HCT116 (cell line): ENCODE data around the gene PSTPIP1. TPM values are rescaled to one million over a fixed set of nuclear protein-coding genes. Genes with fewer than 3 reads are reported as not detected.

Experiments
- ATAC-seq: fragments of 200-7000 bp; cut with Tn5 transposase; 2 replicates; pipeline ENCODE4 v1.9.1; 2020; ENCODE audit warnings: mild to moderate bottlenecking, moderate library complexity
- BruUV-seq: library from RNA; stranded (reverse); fragments of 400-500 nt; replicated peaks from 2 replicates; lab custom pipeline; 2021; lab: Mats Ljungman, UMichigan
- CTCF ChIA-PET: fragments of 300-600 bp; sonication (Branson Sonifier 250); formaldehyde crosslinking; loops from one replicate; lab custom pipeline; 2021; ENCODE audit warnings: antibody characterized with exemption; lab: Charles Lee
- POLR2A ChIA-PET: fragments of 300-600, 350-600 bp; sonication (Branson Sonifier 250); formaldehyde crosslinking; loops from one replicate; lab custom pipeline; 2021; ENCODE audit warnings: antibody characterized with exemption; lab: Charles Lee
- RAD21 ChIA-PET, 2 experiments: fragments of 300-600 bp; sonication (Branson Sonifier 250); formaldehyde crosslinking; loops; one replicate each; lab custom pipeline; 2023; ENCODE audit warnings: low total read pairs in 2 of 2; ENCODE audit not compliant: uncharacterized antibody in 2 of 2, unreplicated experiment in 2 of 2, low non-redundant PET in 1 of 2; lab: Charles Lee
- DNase-seq: peaks from one replicate; pipeline ENCODE4 v3.0.0-alpha.2; 2010; ENCODE audit warnings: low read depth, low spot score
- H2AFZ ChIP-seq: fragments of 200-600 bp; shearing (Covaris generic), sonication (generic); 2 replicates; pipeline ENCODE4 v1.6.1; 2017; ENCODE audit warnings: low read depth, mixed run types, mixed read lengths, antibody characterized with exemption, low read length; ENCODE audit not compliant: poor library complexity, severe bottlenecking
- H3K27ac ChIP-seq: 2 replicates; pipeline ENCODE4 v1.5.1; 2012; ENCODE audit warnings: low read depth, low read length
- H3K27me3 ChIP-seq: fragments of 200-600 bp; sonication (generic); 2 replicates; pipeline ENCODE4 v1.6.1; 2016; ENCODE audit warnings: mixed run types, low read length, mixed read lengths; ENCODE audit not compliant: insufficient read depth
- H3K36me3 ChIP-seq, 2 experiments: fragments of 200-500 bp in 1 of 2; fragments of 200-600 bp in 1 of 2; sonication (Bioruptor generic) in 1 of 2; sonication (generic) in 1 of 2; 2 replicates each; pipeline versions ENCODE4 v1.5.1 to v1.6.1; 2014 to 2016; ENCODE audit warnings: low read length in 2 of 2, inconsistent platforms in 1 of 2, mixed read lengths in 1 of 2, mixed run types in 1 of 2; ENCODE audit not compliant: insufficient read depth in 2 of 2, control insufficient read depth in 1 of 2
- H3K4me1 ChIP-seq, 2 experiments: fragments of 200-600 bp in 1 of 2; sonication (generic) in 1 of 2; 2 replicates each; pipeline versions ENCODE4 v1.5.1 to v1.6.1; 2012 to 2017; ENCODE audit warnings: low read length in 2 of 2, inconsistent platforms in 1 of 2, mild to moderate bottlenecking in 1 of 2, mixed read lengths in 1 of 2, mixed run types in 1 of 2, moderate library complexity in 1 of 2; ENCODE audit not compliant: insufficient read depth in 2 of 2, control insufficient read depth in 1 of 2
- H3K4me2 ChIP-seq: fragments of 200-600 bp; sonication (generic); 2 replicates; pipeline ENCODE4 v1.6.1; 2017; ENCODE audit warnings: mixed run types, low read length, mixed read lengths
- H3K4me3 ChIP-seq, 2 experiments: fragments of 200-600 bp in 1 of 2; sonication (generic) in 1 of 2; replicated peaks in 1 of 2; 2 replicates each; pipeline ENCODE4 v1.5.1; 2011 to 2016; ENCODE audit warnings: low read length in 2 of 2, control low read depth in 1 of 2, low read depth in 1 of 2, mild to moderate bottlenecking in 1 of 2, mixed read lengths in 1 of 2, mixed run types in 1 of 2
- H3K79me2 ChIP-seq: fragments of 200-600 bp; sonication (generic); 2 replicates; pipeline ENCODE4 v1.6.1; 2017; ENCODE audit warnings: mild to moderate bottlenecking, mixed run types, low read length, moderate library complexity, mixed read lengths; ENCODE audit not compliant: insufficient read depth
- H3K9ac ChIP-seq: fragments of 200-600 bp; sonication (generic); 2 replicates; pipeline ENCODE4 v1.6.1; 2016; ENCODE audit warnings: low read length, mixed read lengths
- H3K9me2 ChIP-seq: fragments of 200-600 bp; sonication (generic), shearing (Covaris generic); 2 replicates; pipeline ENCODE4 v1.6.1; 2017; ENCODE audit warnings: mixed run types, mild to moderate bottlenecking, moderate library complexity; ENCODE audit not compliant: insufficient read depth
- H3K9me3 ChIP-seq, 2 experiments: fragments of 200-500 bp in 1 of 2; fragments of 200-600 bp in 1 of 2; sonication (Bioruptor generic) in 1 of 2; sonication (generic) in 1 of 2; 2 replicates each; pipeline ENCODE4 v1.6.1; 2014 to 2017; ENCODE audit warnings: low read length in 2 of 2, mixed read lengths in 2 of 2, inconsistent platforms in 1 of 2, low read depth in 1 of 2, mild to moderate bottlenecking in 1 of 2, mixed run types in 1 of 2, moderate library complexity in 1 of 2; ENCODE audit not compliant: control insufficient read depth in 1 of 2, insufficient read depth in 1 of 2
- H4K20me1 ChIP-seq: fragments of 200-600 bp; sonication (generic), shearing (Covaris generic); 2 replicates; pipeline ENCODE4 v1.6.1; 2017; ENCODE audit warnings: mixed run types, mild to moderate bottlenecking, moderate library complexity; ENCODE audit not compliant: insufficient read depth
- ATF3 ChIP-seq: IDR thresholded peaks from 2 replicates; pipeline ENCODE4 v1.6.1; 2012
- CBX3 ChIP-seq: IDR thresholded peaks from 2 replicates; pipeline ENCODE4 v1.6.1; 2012; ENCODE audit warnings: low read depth
- EZH2phosphoT487 ChIP-seq: fragments of 200-600 bp; IDR thresholded peaks from 2 replicates; pipeline ENCODE4 v1.6.1; 2018; ENCODE audit warnings: antibody characterized with exemption, borderline replicate concordance
- POLR2A ChIP-seq: IDR thresholded peaks from 2 replicates; pipeline ENCODE4 v1.7.0; 2011; ENCODE audit warnings: borderline replicate concordance; ENCODE audit not compliant: insufficient read depth, insufficient read length; ENCODE audit errors: extremely low read depth
- POLR2AphosphoS5 ChIP-seq: IDR thresholded peaks from 2 replicates; pipeline ENCODE4 v1.6.1; 2011; ENCODE audit warnings: mild to moderate bottlenecking, low read depth, low read length, moderate library complexity
- RAD21 ChIP-seq: IDR thresholded peaks from 2 replicates; pipeline ENCODE4 v1.6.1; 2012; ENCODE audit warnings: low read depth, mild to moderate bottlenecking
- SIN3A ChIP-seq: IDR thresholded peaks from 2 replicates; pipeline ENCODE4 v1.6.1; 2012; ENCODE audit warnings: low read depth
- SRF ChIP-seq: IDR thresholded peaks from 2 replicates; pipeline ENCODE4 v1.6.1; 2012; ENCODE audit warnings: low read depth
- YY1 ChIP-seq: IDR thresholded peaks from 2 replicates; pipeline ENCODE4 v1.6.1; 2011; ENCODE audit warnings: low read length, low read depth, moderate library complexity, mild to moderate bottlenecking; ENCODE audit not compliant: insufficient replicate concordance; ENCODE audit errors: extremely low read depth
- intact Hi-C: fragments of 100-400 bp; cut with micrococcal nuclease; formaldehyde crosslinking; loops from 2 replicates; pipeline ENCODE4 v1.10.0; 2022
- total RNA-seq: library from RNA; stranded (reverse); gene quantifications from one replicate; pipeline ENCODE4 v1.2.1, GENCODE V29; 2021; ENCODE audit not compliant: unreplicated experiment
- TF ChIP-seq, protein P1 (sequence below): IDR thresholded peaks from 2 replicates; pipeline ENCODE4 v1.6.1; 2011; ENCODE audit warnings: mild to moderate bottlenecking, low read length, moderate library complexity; ENCODE audit not compliant: insufficient replicate concordance; ENCODE audit errors: extremely low read depth
- TF ChIP-seq, protein P2 (sequence below): IDR thresholded peaks from 2 replicates; pipeline ENCODE4 v1.6.1; 2012

The PSTPIP1 gene
- total RNA-seq, 1 experiment from 2014 or later, result 0.79 TPM

DNA sequence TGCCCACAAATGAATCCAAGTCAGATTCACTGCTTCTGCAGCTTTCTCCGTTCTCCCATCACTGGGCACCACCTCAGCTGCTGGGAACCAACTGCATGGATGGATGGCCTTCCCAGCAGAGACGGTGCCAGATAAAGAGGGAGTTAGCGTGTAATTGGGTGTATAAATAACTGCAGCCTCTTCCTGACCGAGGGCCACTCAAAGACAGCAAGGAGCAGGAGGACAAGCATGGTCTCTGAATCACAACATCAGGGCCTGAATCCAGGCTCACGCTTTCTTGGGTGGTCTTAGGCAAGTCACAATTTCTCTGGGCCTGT is 44.2 kb downstream of the PSTPIP1 start:
- intact Hi-C loops, result no loop called here
- H3K9me3 ChIP-seq, result no peaks in the 10 kb centered on the region; a peak in 1 of 4 replicates
- H3K27me3 ChIP-seq, result no peaks in the 10 kb centered on the region
- H3K9ac ChIP-seq, result no peak overlapping the region
- peaks cover 4 to 8% of the 10 kb centered on the region in 2 experiments; a peak in 2 of 4 replicates for H3K36me3 ChIP-seq
- H3K4me1 ChIP-seq, result no peaks in the 10 kb centered on the region
- H3K9me2 ChIP-seq, result no peaks in the 10 kb centered on the region
- no peak overlapping the region for H3K4me3 ChIP-seq
- no peaks in the 10 kb centered on the region for H3K79me2 ChIP-seq
- H2AFZ ChIP-seq, result no peak overlapping the region
- ATAC-seq, result no peak
- no peak overlapping the region for H3K4me2 ChIP-seq
- no peak for DNase-seq
- POLR2A ChIA-PET, result no interaction called here
- RAD21 ChIA-PET, result no interaction called here
- H4K20me1 ChIP-seq, result no peaks in the 10 kb centered on the region
- H3K27ac ChIP-seq, result no peak overlapping the region
- TF ChIP-seq SIN3A (no peak), CBX3 (no peak), EZH2phosphoT487 (no peak), POLR2A (no peak), ATF3 (no peak), SRF (no peak), POLR2AphosphoS5 (no peak), YY1 (no peak), RAD21 (no peak)
- TF ChIP-seq, protein P1, sequence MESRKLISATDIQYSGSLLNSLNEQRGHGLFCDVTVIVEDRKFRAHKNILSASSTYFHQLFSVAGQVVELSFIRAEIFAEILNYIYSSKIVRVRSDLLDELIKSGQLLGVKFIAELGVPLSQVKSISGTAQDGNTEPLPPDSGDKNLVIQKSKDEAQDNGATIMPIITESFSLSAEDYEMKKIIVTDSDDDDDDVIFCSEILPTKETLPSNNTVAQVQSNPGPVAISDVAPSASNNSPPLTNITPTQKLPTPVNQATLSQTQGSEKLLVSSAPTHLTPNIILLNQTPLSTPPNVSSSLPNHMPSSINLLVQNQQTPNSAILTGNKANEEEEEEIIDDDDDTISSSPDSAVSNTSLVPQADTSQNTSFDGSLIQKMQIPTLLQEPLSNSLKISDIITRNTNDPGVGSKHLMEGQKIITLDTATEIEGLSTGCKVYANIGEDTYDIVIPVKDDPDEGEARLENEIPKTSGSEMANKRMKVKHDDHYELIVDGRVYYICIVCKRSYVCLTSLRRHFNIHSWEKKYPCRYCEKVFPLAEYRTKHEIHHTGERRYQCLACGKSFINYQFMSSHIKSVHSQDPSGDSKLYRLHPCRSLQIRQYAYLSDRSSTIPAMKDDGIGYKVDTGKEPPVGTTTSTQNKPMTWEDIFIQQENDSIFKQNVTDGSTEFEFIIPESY, result no peak
- TF ChIP-seq, protein P2, sequence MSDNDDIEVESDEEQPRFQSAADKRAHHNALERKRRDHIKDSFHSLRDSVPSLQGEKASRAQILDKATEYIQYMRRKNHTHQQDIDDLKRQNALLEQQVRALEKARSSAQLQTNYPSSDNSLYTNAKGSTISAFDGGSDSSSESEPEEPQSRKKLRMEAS, result no peak
- no TSS peak for BruUV-seq
- CTCF ChIA-PET, result no interaction called here
